ENCODE data around the gene ARMC12.

GRCh38 chr6:35781290-35781689 lies 44.5 kb downstream of the ARMC12 start:
- TF ChIP-seq CTCF (IDR thresholded peaks at IDR 0.05; ENCODE audit: poor library complexity) (no peak), EZH2 (IDR thresholded peaks at IDR 0.05; ENCODE audit: borderline replicate concordance) (no peak), EZH2phosphoT487 (IDR thresholded peaks at IDR 0.05; ENCODE audit: low read depth, severe bottlenecking, unreplicated experiment) (no peak)

Data from hepatocyte (in vitro differentiated cells).